ENCODE results near the gene PODN.

DNA sequence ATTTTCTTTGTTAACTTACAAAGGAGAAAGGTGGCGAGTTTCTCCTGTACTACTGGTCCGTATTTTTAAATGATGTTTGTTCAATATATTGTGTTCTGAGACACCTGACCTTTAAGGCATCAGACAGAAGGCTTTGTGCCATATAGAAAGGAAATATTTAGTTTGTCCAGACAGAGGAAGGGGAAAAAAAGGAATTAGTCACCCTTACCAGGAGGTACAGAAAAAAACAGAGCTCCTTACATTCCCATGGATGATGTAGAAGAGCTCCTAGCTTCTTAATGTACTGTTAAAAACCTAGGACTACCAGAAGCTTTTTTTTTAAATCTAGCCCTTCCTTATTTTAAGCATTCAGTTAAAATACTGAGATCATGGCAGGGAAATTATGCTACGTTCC lies 12.4 kb upstream of the PODN start:
- TF ChIP-seq, protein P1, sequence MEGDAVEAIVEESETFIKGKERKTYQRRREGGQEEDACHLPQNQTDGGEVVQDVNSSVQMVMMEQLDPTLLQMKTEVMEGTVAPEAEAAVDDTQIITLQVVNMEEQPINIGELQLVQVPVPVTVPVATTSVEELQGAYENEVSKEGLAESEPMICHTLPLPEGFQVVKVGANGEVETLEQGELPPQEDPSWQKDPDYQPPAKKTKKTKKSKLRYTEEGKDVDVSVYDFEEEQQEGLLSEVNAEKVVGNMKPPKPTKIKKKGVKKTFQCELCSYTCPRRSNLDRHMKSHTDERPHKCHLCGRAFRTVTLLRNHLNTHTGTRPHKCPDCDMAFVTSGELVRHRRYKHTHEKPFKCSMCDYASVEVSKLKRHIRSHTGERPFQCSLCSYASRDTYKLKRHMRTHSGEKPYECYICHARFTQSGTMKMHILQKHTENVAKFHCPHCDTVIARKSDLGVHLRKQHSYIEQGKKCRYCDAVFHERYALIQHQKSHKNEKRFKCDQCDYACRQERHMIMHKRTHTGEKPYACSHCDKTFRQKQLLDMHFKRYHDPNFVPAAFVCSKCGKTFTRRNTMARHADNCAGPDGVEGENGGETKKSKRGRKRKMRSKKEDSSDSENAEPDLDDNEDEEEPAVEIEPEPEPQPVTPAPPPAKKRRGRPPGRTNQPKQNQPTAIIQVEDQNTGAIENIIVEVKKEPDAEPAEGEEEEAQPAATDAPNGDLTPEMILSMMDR (IDR thresholded peaks at IDR 0.05): no peak
- TF ChIP-seq POLR2A (IDR thresholded peaks at IDR 0.05): no peak
